SK-N-DZ (cell line): Measurements from ENCODE around the gene BEST1.
"Not testable (repeated sequence)": the region's sequence is repeated elsewhere in the genome, so short reads cannot be mapped to it uniquely, and the experiment has no call there.

Source experiments
- DNase-seq: peaks from one replicate; pipeline ENCODE4 v3.0.0-alpha.2; 2015; ENCODE audit warnings: low spot score

BEST1 gene

GRCh38 chr11:61963282-61964057 lies 13.3 kb downstream of the BEST1 start:
- no peak for DNase-seq

GRCh38 chr11:61964058-61964665 lies 14.0 kb downstream of the BEST1 start:
- no peak for DNase-seq

- DNase-seq: not testable (repeated sequence)
Measured at GRCh38 chr11:61964666-61965271, 14.6 kb downstream of the BEST1 start.

DNA sequence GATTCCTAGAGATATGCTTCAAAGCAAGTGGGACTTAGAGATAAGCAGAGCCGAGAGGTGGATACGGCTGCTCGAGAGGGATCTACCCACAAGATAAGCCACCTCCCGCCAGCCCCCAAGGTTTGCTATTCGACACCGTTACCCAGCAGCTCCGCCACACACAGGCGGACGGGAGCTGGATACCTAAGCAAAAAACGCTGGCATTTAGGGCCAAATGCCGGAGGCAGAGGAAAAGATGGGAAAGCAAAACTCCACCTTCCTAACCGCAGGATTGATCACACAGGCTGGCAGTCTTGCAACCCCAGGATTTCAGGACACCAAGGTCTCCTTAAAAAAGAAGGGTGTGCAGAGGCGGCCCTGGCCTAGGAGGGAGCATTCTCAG lies 16.6 kb downstream of the BEST1 start:
- peak; percentile 32 for DNase-seq

- peak; percentile 88 for DNase-seq
Measured at GRCh38 chr11:61967116-61967923, 17.2 kb downstream of the BEST1 start, which contains the start of gene FTH1. FTH1 (minus strand) TSS chr11:61967634; CDS start chr11:61967425, 209 bp downstream.

- DNase-seq: peak; percentile 53
Measured at GRCh38 chr11:61967924-61968757, 18.0 kb downstream of the BEST1 start.

DNA sequence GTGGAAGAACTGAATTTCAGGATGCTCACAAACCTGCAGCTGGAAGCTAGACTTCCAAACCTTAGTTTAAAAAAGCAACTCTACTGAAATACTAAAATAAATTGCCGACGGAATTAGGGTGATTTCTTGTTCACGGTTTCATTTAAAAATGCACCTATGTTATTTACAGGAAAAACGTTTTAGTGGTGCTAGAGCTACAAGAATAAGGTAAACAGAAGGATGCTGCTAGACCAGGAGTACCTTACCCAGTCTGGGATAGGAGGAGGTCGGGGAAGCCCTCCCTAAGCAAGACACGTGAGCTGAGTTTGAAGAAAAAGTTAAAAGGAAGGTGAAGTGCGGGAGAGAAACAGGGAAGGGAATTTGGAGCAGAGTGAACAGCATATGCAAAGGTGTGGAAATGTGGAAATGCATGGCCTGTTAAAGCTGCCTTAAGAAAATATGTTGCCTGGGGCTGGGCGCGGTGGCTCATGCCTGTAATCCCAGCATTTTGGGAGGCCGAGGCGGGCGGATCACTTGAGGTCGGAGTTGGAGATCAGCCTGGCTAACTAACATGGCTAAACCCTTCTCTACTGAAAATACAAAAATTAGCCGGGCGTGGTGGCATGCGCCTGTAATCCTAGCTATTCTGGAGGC lies 18.7 kb downstream of the BEST1 start:
- no peak for DNase-seq

GRCh38 chr11:61969391-61969758 lies 19.2 kb downstream of the BEST1 start:
- no peak for DNase-seq

- DNase-seq: no peak
Measured at GRCh38 chr11:61969838-61970662, 19.9 kb downstream of the BEST1 start.

GRCh38 chr11:61971248-61972111 lies 21.3 kb downstream of the BEST1 start:
- DNase-seq: peak; percentile 96

DNA sequence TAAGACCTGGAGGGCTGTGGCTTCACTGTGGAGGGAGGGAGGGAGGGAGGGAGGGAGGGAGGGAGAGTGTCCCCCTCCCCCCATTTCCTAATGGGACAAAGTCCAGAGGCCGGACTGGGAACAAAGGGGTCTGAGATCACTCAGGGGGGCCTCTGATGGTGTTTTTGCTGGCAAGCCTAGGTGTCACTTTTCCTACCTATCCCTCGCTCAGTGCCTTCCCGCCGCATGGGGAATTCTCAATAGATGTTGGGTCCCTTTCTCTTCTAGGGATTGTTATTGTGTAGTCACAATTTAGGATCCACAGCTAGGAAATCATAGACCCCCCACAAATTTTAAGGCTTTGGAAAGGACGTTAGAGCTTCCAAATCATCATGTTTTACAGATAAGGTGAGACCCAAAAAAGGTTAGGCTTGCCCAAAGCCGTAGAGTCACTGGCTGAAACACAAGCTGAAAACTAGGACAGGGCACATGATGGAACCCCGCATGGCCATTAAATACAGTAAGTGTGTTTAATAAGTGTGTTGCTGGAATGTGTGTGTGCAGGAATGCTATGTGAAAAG lies 22.0 kb downstream of the BEST1 start:
- DNase-seq: no peak

DNA sequence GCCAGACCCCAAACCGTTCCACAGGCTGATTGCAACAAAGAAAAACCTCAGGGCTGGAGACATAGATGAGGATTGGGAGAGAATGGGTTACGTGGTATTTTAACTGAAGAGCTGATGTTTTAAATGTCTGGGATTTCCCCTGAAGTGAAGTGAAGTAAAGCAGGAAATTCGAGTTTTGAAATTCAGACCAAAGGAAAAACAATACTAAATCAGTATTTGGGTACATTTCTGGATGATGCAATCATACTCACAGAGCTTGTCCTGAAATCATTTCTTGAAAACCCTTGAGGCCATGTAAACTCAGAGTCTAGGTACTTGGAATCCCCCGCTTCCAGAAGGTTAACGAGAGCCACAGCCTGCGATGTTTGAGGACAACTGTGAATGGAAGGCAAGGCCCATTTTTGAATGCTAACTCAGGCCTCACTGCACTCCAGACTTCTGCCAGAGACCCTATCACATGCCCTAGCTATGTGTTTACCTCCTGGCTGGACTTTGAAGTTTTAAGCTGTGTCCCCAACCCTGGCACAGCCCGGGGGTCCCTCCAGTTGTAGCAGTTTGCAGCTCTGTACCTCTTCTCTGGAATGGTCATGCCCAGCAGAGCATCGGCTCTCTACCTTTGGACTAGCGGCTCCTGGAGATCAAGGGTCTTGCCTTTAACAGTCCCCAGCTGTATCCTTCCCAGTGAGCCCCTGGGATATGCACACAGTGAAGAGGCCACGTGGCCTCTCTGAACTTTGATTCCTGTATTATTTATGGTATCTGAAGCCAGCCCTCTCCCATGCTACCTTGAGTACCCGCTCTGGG lies 22.7 kb downstream of the BEST1 start:
- DNase-seq: no peak

DNA sequence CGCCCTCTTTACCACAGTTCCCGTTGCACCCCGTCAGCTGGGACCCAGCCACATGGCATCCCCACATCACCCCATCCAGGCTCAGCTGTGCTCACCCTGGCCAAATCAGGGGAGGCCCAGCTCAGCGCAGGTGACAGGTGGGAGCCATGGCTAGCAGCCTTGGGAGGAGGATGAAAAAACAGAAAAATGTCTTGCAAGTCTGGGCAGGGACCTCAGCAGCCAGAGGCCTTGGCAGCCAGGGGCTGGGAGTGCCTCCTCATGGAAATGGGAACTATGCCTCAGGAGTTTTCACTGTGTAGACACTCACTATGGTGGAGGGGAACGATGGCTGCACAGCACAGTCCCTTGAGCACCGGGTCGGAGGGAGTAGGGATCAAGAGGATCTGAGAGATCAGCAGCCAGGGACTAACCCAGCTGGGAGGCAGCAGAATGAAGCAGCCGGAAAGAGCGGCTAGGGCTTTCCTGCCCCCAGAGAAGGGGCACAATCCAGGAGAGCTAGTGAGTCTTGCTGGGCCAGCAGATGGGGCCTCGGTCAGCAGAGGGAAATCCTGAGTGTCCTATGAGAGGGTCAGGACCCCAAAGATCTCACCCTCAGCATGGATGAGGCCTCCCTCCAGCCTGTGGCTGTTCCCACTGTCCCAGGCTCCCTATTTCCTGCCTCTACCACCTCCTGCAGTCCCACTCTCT lies 23.5 kb downstream of the BEST1 start:
- no peak for DNase-seq

DNA sequence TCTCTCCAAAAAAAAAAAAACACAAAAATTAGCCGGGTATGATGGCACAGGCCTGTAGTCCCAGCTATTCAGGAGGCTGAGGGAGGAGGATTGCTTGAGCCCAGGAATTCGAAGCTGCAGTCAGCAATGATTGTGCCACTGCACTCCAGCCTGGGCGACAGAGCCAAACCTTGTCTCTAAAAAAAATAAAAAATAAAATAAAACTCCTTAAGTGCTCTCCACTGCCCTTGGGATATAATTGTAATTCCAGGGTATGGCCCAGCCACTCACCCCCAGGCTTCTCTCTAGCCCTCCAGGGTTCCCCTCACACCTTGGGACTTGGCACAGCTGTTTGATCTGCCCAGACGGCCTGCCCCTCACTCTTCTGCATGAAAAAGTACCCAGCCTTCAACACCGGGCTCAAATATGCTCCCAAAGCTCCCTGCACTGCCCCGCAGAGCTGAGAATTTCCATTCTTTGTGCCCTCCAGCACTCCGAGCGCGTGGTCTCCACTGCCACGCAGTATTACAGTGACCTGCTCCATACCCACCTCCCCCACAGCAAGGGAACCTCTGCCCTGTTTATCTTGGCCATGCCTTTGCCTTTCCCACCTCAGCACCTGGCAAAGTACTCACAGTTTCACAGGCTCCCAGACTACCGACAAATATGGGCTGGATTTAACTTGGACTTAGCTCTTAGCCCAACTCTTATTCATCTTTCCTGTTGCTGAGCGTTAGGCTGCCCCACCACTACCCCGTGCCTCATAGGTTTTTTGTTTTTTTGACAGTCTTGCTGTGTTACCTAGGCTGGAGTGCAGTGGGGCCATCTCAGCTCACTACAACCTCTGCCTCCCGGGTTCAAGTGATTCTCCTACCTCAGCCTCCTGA lies 24.8 kb downstream of the BEST1 start:
- no peak for DNase-seq

DNA sequence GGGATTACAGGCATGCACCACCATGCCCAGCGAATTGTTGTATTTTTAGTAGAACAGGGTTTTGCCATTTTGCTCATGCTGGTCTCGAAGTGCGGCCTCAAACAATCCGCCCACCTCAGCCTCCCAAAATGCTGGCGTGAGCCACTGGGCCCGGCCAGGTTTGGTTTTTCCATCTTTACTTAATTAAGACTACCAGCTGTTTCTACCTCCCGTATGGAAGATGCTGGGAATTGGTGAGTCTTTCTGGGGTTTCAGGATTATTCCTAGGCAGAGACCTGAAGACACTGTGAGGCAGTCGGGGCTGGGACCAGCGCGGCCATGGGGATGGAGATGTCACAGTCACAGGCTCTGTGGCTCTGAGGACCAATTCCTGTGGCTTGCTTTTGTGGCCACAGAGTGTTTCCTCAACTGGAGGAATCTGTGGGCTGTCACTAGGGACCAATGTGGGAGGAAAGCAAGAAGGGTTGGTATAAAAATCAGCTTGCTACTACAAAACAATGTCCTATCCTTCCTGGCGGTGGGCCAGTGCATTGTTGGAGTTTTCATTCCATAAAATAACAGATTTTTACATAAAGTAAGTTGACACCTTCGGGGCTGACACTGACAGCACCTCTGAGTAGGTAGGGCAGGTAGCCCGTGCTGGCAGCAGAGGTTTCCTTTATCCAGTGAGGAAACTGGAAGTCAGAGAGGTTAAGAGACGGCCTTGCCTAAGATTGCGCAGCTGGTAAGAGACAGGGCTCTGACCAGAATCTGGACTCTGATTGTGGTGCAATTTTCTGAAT lies 25.7 kb downstream of the BEST1 start:
- no peak for DNase-seq
